Gastrocnemius medialis (tissue), 4 donors: ENCODE measurements around the gene P2RX5.

Experiments
- CTCF ChIP-seq, 5 experiments: fragments of 450-650 bp in 3 of 5; fragments of 200-600 bp in 2 of 5; sonication (generic) in 2 of 5; IDR thresholded peaks in 4 of 5; conservative IDR thresholded peaks in 1 of 5; 1 replicate in 4 of 5; 2 replicates in 1 of 5; pipeline ENCODE4 v1.5.1; 2016 to 2019; ENCODE audit warnings: antibody characterized with exemption in 5 of 5, mild to moderate bottlenecking in 3 of 5, moderate library complexity in 3 of 5
- POLR2A ChIP-seq, 2 donors: fragments of 450-650 bp; IDR thresholded peaks; one replicate each; pipeline ENCODE4 v1.6.1; 2017; ENCODE audit warnings: antibody characterized with exemption in 2 of 2, mild to moderate bottlenecking in 2 of 2, moderate library complexity in 2 of 2

GRCh38 chr17:3641014-3641413 is 54.9 kb downstream of the P2RX5 start:
- TF ChIP-seq CTCF (IDR thresholded peaks at IDR 0.05 in 4 of 5, conservative IDR thresholded peaks at IDR 0.05 in 1 of 5) (no peak), POLR2A (IDR thresholded peaks at IDR 0.05) (no peak)
